ENCODE data around the gene TAS2R3. TPM values are rescaled to one million over a fixed set of nuclear protein-coding genes. Genes with fewer than 3 reads are reported as not detected.

TAS2R3 gene
- total RNA-seq, result 1 to 10 TPM in 1 of 2 experiments, under 1 TPM in 1; 0.69 to 1.1 TPM

GRCh38 chr7:141763797-141764196, at the start of gene TAS2R3:
Gene TAS2R3 (plus strand): TSS chr7:141764097. CDS start chr7:141764159, 62 bp downstream.
- no peak for DNase-seq
- Mint-ChIP-seq H3K9me3 (ENCODE audit: low read depth) (no peaks in the 10 kb centered on the region), H3K36me3 (ENCODE audit: low read depth) (peaks cover 56% of the 10 kb centered on the region), H3K27ac (no peak within 1 kb of the TSS), H3K4me1 (no peaks in the 10 kb centered on the region), H3K27me3 (no peaks in the 10 kb centered on the region), H3K4me3 (no peak within 1 kb of the TSS)
- ChIA-PET CTCF (no interaction called here), POLR2A (no interaction called here)
- no peak for ATAC-seq
- intact Hi-C loops (cut with DNase I, micrococcal nuclease), result loop anchor here in 1 of 2 experiments (1.0 kb wide), 1 partner anchor 13 kb away; the partner anchor contains the start of gene TAS2R4

DNA sequence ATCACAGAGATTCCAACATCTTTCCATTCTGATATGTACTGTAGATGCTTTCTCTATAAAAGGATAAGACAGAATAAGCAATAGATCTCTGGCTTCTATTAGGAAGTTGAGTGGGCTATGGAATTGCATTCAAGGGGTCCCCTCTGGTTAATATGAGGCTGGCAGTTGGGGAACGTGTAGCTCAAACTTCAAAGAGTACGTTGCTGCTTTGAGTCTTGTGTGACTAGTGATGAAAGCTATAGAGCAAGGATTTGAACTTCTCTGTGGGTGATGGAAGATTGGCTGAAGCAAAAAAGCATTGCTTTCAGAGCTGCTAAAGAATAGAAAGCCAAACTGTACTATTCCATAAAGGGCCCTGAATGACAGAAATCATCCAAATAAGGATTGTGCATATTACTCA, 49.3 kb upstream of the TAS2R3 start:
- Mint-ChIP-seq H3K27me3 (no peaks in the 10 kb centered on the region), H3K4me1 (peaks cover 8% of the 10 kb centered on the region), H3K27ac (no peak overlapping the region), H3K9me3 (ENCODE audit: low read depth) (no peaks in the 10 kb centered on the region), H3K36me3 (ENCODE audit: low read depth) (no peaks in the 10 kb centered on the region), H3K4me3 (no peak overlapping the region)
- intact Hi-C loops (cut with DNase I, micrococcal nuclease), result no loop called here
- CTCF ChIA-PET, result interaction anchor here (3.0 kb wide), 1 partner anchor 60 kb away, joined by 10 read pairs; no protein-coding TSS in a partner anchor
- POLR2A ChIA-PET, result no interaction called here
- DNase-seq (no peak), ATAC-seq (no peak)

- Mint-ChIP-seq H3K27me3 (no peaks in the 10 kb centered on the region), H3K36me3 (ENCODE audit: low read depth) (no peaks in the 10 kb centered on the region), H3K4me1 (peaks cover 8% of the 10 kb centered on the region), H3K27ac (no peak overlapping the region), H3K9me3 (ENCODE audit: low read depth) (no peaks in the 10 kb centered on the region), H3K4me3 (no peak overlapping the region)
- ChIA-PET POLR2A (no interaction called here), CTCF (interaction anchor here (1.1 to 3.0 kb wide), 2 partner anchors 11 to 60 kb away, joined by 8 to 10 read pairs; no protein-coding TSS in a partner anchor)
- no peak for ATAC-seq
- intact Hi-C loops (cut with DNase I, micrococcal nuclease), result no loop called here
- DNase-seq, result no peak
Observed at GRCh38 chr7:141715018-141715417, 48.9 kb upstream of the TAS2R3 start.

DNA sequence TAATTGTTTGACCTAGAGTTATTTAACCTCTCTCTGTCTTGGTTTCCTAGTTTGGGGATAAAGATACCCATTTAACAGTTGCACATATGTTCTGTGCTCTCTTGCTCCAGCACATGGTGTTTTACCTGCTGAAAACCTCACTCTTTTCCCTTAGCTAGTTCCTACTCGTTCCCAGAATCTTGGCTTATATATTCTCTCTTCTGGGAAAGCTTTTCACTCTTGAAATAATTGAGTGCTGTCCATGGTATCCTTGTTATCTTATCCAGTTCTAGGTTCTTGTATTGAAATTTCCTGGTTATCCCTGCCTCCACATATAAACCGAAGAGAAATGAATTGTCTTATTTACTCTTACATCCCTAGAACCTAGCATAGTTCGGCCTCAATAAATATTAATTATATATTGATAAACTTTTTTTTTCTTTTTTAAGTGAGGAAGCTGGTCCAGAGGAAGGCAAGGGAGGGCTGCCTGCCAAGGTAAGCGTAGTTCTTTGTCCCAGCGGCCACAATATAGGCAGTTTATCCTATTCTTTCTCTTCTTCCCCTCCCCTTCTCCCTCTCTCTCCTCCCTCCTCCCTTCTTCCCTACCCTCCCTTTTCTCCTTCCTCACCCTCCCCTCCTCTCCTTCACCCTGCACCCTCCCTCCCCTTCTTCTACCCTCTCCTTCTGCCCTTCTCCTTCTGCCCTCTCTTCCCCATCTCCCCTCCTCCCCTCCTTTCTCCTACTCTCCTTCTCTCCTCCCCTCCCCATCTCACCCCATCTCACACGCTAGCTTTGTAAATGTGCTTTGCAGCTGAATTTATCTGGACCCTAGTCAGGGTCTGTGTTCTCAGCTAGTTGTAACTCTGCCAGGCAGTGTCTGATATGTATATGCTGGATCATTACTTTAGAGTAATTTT, 47.9 kb upstream of the TAS2R3 start:
- intact Hi-C loops (cut with DNase I, micrococcal nuclease), result no loop called here
- POLR2A ChIA-PET, result no interaction called here
- Mint-ChIP-seq H3K27me3 (no peaks in the 10 kb centered on the region), H3K36me3 (ENCODE audit: low read depth) (no peaks in the 10 kb centered on the region), H3K4me1 (peaks cover 8% of the 10 kb centered on the region), H3K27ac (no peak overlapping the region), H3K4me3 (no peak overlapping the region), H3K9me3 (ENCODE audit: low read depth) (no peaks in the 10 kb centered on the region)
- CTCF ChIA-PET, result interaction anchor here (0.8 to 3.0 kb wide), 4 partner anchors 8 to 61 kb away, joined by 3 to 10 read pairs (median 6); partner anchors contain the start of gene WEE2
- ATAC-seq (no peak), DNase-seq (no peak)

DNA sequence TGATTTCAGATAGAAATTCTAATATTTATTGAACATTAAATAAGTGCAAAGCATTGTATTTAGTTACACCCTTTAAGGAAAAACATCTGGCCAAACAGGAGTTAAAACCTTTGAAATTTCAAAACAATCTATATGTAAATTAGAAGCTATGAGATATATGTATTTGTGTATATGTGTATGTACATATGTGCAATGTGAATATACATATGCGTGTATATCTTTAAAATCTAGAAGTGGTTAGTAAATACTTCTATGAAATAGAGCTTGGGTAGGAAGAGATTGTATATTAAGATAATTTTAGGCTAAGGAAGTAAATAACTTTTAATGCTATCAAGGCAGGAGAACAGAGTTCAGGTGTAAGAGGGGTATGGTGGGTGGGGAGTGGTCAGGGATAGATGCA, 46.4 kb upstream of the TAS2R3 start:
- POLR2A ChIA-PET, result no interaction called here
- CTCF ChIA-PET, result interaction anchor here (0.6 to 1.0 kb wide), 4 partner anchors 9 to 1264 kb away, joined by 3 to 4 read pairs (median 3); no protein-coding TSS in a partner anchor
- H3K4me1 Mint-ChIP-seq, result peaks cover 2% of the 10 kb centered on the region
- no peaks in the 10 kb centered on the region for H3K9me3 Mint-ChIP-seq (ENCODE audit: low read depth)
- intact Hi-C loops (cut with DNase I, micrococcal nuclease), result no loop called here
- H3K36me3 Mint-ChIP-seq (ENCODE audit: low read depth), result no peaks in the 10 kb centered on the region
- DNase-seq, result no peak
- H3K4me3 Mint-ChIP-seq, result no peak overlapping the region
- H3K27me3 Mint-ChIP-seq, result no peaks in the 10 kb centered on the region
- ATAC-seq, result no peak
- no peak overlapping the region for H3K27ac Mint-ChIP-seq

GRCh38 chr7:141722529-141722928, 41.4 kb upstream of the TAS2R3 start:
- Mint-ChIP-seq H3K9me3 (ENCODE audit: low read depth) (no peaks in the 10 kb centered on the region), H3K27me3 (no peaks in the 10 kb centered on the region), H3K4me1 (no peaks in the 10 kb centered on the region), H3K36me3 (ENCODE audit: low read depth) (peaks cover 2% of the 10 kb centered on the region), H3K4me3 (no peak overlapping the region), H3K27ac (no peak overlapping the region)
- DNase-seq (no peak), ATAC-seq (no peak)
- intact Hi-C loops (cut with DNase I, micrococcal nuclease), result no loop called here
- POLR2A ChIA-PET, result no interaction called here
- CTCF ChIA-PET, result interaction anchor here (1.4 kb wide), 1 partner anchor 8 kb away, joined by 4 read pairs; no protein-coding TSS in a partner anchor

DNA sequence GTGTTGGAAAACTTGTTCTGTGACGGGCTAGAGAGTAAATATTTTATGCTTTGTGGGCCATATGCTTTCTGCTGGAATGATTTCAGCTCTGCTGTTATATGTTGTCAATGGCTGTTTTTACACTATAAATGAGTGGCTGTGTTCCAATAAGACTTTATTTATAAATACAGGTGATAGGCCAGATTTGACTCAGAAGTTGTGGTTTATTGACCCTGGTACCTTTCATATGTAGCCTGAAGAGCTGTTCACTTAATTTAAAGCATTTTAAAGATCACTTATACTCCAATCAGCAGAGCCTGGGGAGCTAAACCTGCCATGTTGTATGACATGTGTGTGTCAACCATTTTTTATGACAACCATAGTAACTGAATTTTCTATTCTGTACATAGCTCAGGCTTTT, 34.9 kb upstream of the TAS2R3 start:
- no peaks in the 10 kb centered on the region for H3K4me1 Mint-ChIP-seq
- CTCF ChIA-PET, result interaction anchor here (0.7 to 1.4 kb wide), 2 partner anchors 9 to 20 kb away, joined by 3 to 4 read pairs; partner anchors contain the start of gene SSBP1
- intact Hi-C loops (cut with DNase I, micrococcal nuclease), result no loop called here
- no peak overlapping the region for H3K27ac Mint-ChIP-seq
- POLR2A ChIA-PET, result no interaction called here
- H3K27me3 Mint-ChIP-seq, result no peaks in the 10 kb centered on the region
- no peak overlapping the region for H3K4me3 Mint-ChIP-seq
- no peak for DNase-seq
- no peaks in the 10 kb centered on the region for H3K9me3 Mint-ChIP-seq (ENCODE audit: low read depth)
- ATAC-seq, result no peak
- peaks cover 2% of the 10 kb centered on the region for H3K36me3 Mint-ChIP-seq (ENCODE audit: low read depth)

GRCh38 chr7:141731476-141732149, 32.3 kb upstream of the TAS2R3 start:
- H3K9me3 Mint-ChIP-seq (ENCODE audit: low read depth), result no peaks in the 10 kb centered on the region
- POLR2A ChIA-PET, result no interaction called here
- no peaks in the 10 kb centered on the region for H3K36me3 Mint-ChIP-seq (ENCODE audit: low read depth)
- intact Hi-C loops (cut with DNase I, micrococcal nuclease), result loop anchor here (5.0 to 10.0 kb wide), 2 partner anchors 49 to 1073 kb away; no protein-coding TSS in a partner anchor
- CTCF ChIA-PET, result interaction anchor here (0.6 to 1.7 kb wide), 2 partner anchors 9 to 1285 kb away, joined by 3 to 4 read pairs; no protein-coding TSS in a partner anchor
- no peak for ATAC-seq
- H3K27me3 Mint-ChIP-seq, result no peaks in the 10 kb centered on the region
- no peak overlapping the region for H3K4me3 Mint-ChIP-seq
- no peak overlapping the region for H3K27ac Mint-ChIP-seq
- peaks cover 2% of the 10 kb centered on the region for H3K4me1 Mint-ChIP-seq
- DNase-seq, result no peak

GRCh38 chr7:141737118-141737835, 26.6 kb upstream of the TAS2R3 start:
- POLR2A ChIA-PET, result interaction anchor here (0.6 to 1.3 kb wide), 4 partner anchors 10 to 1076 kb away, joined by 3 to 4 read pairs (median 3); partner anchors contain the start of gene MRPS33
- DNase-seq (peak; percentile 23), ATAC-seq (no peak)
- intact Hi-C loops (cut with DNase I, micrococcal nuclease), result loop anchor here (2.0 to 10.0 kb wide), 2 partner anchors 812 to 1068 kb away; partner anchors contain the start of gene BRAF (in 1 of the 2)
- H3K27ac Mint-ChIP-seq, result peak overlapping the region; percentile 97
- H3K36me3 Mint-ChIP-seq (ENCODE audit: low read depth), result peaks cover 29% of the 10 kb centered on the region
- peaks cover 36% of the 10 kb centered on the region for H3K4me1 Mint-ChIP-seq
- CTCF ChIA-PET, result interaction anchor here (0.6 to 5.0 kb wide), 25 partner anchors 8 to 1461 kb away, joined by 3 to 48 read pairs (median 4); partner anchors contain the start of genes AGK, DENND11 and WEE2
- H3K27me3 Mint-ChIP-seq, result no peaks in the 10 kb centered on the region
- H3K4me3 Mint-ChIP-seq, result peak overlapping the region; percentile 96
- no peaks in the 10 kb centered on the region for H3K9me3 Mint-ChIP-seq (ENCODE audit: low read depth)

GRCh38 chr7:141737836-141738591, 25.9 kb upstream of the TAS2R3 start, which contains the start of gene SSBP1:
Gene SSBP1 (plus strand): TSS chr7:141738358. CDS start chr7:141739167, 809 bp downstream.
- intact Hi-C loops (cut with DNase I, micrococcal nuclease), result loop anchor here (1.0 to 10.0 kb wide), 11 partner anchors 36 to 1260 kb away; partner anchors contain the start of genes AGK (in 2 of the 2), BRAF (in 1 of the 2), DENND11 (in 1 of the 2) and MRPS33 (in 1 of the 2)
- Mint-ChIP-seq H3K27me3 (no peaks in the 10 kb centered on the region), H3K9me3 (ENCODE audit: low read depth) (no peaks in the 10 kb centered on the region), H3K36me3 (ENCODE audit: low read depth) (peaks cover 35% of the 10 kb centered on the region), H3K4me1 (peaks cover 40% of the 10 kb centered on the region), H3K27ac (peak within 1 kb of the TSS; percentile 97), H3K4me3 (peak within 1 kb of the TSS; percentile 96)
- ATAC-seq (peak; percentile 89), DNase-seq (peak; percentile 95)
- ChIA-PET CTCF (interaction anchor here (0.6 to 5.0 kb wide), 25 partner anchors 8 to 1460 kb away, joined by 3 to 48 read pairs (median 4); partner anchors contain the start of genes AGK, DENND11 and WEE2), POLR2A (interaction anchor here (0.5 to 1.3 kb wide), 6 partner anchors 12 to 1075 kb away, joined by 3 to 4 read pairs (median 3); partner anchors contain the start of gene MRPS33)

Data from activated CD4-positive, alpha-beta T cell treated with anti-CD3 and anti-CD28 coated beads for 36 hours (primary cell).